DOHH2 (cell line): ENCODE data around the gene EBF3.

Experiments used
- EZH2phosphoT487 ChIP-seq: fragments of 200-600 bp; sonication (generic); IDR thresholded peaks from 2 replicates; pipeline ENCODE4 v1.6.1; 2017; ENCODE audit warnings: borderline replicate concordance, mild to moderate bottlenecking, antibody characterized with exemption, low read length, moderate library complexity, mixed read lengths
- TF ChIP-seq, protein P1 (sequence below): fragments of 200-600 bp; sonication (generic); IDR thresholded peaks from one replicate; pipeline ENCODE4 v1.5.1; 2014; ENCODE audit warnings: antibody characterized with exemption, mild to moderate bottlenecking, low read depth, low read length; ENCODE audit not compliant: poor library complexity, severe bottlenecking

- TF ChIP-seq, protein P1, sequence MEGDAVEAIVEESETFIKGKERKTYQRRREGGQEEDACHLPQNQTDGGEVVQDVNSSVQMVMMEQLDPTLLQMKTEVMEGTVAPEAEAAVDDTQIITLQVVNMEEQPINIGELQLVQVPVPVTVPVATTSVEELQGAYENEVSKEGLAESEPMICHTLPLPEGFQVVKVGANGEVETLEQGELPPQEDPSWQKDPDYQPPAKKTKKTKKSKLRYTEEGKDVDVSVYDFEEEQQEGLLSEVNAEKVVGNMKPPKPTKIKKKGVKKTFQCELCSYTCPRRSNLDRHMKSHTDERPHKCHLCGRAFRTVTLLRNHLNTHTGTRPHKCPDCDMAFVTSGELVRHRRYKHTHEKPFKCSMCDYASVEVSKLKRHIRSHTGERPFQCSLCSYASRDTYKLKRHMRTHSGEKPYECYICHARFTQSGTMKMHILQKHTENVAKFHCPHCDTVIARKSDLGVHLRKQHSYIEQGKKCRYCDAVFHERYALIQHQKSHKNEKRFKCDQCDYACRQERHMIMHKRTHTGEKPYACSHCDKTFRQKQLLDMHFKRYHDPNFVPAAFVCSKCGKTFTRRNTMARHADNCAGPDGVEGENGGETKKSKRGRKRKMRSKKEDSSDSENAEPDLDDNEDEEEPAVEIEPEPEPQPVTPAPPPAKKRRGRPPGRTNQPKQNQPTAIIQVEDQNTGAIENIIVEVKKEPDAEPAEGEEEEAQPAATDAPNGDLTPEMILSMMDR, result no peak
- no peak for TF ChIP-seq EZH2phosphoT487
Measured at GRCh38 chr10:129883029-129883428, 81.0 kb downstream of the EBF3 start.
